OCI-LY7 (cell line): Measurements from ENCODE around the gene SNCB.

ENCODE experiments used
- CTCF ChIP-seq: fragments of 200-600 bp; sonication (generic); conservative IDR thresholded peaks from 2 replicates; pipeline ENCODE4 v1.5.1; 2014; ENCODE audit warnings: mild to moderate bottlenecking, antibody characterized with exemption, low read length, moderate library complexity, mixed read lengths
- EZH2phosphoT487 ChIP-seq: fragments of 200-600 bp; sonication (generic); IDR thresholded peaks from 2 replicates; pipeline ENCODE4 v1.6.1; 2018; ENCODE audit warnings: low read depth, borderline replicate concordance, mild to moderate bottlenecking, mixed run types, antibody characterized with exemption, low read length, moderate library complexity, mixed read lengths

- no peak for TF ChIP-seq CTCF
- TF ChIP-seq EZH2phosphoT487: no peak
These were observed 54.6 kb downstream of the SNCB start for GRCh38 chr5:176575488-176576422.
